Stimulated activated CD8-positive, alpha-beta memory T cell treated with anti-CD3 and anti-CD28 coated beads, Interleukin-4, amount 100 ng/mL, for 4 hours (primary cell): ENCODE measurements around the gene MID1.

Experiments used
- DNase-seq, 2 donors: peaks; one replicate each; pipeline ENCODE4 v3.0.0-alpha.2; 2020; ENCODE audit warnings: low read depth in 2 of 2, low spot score in 1 of 2

The MID1 gene

DNA sequence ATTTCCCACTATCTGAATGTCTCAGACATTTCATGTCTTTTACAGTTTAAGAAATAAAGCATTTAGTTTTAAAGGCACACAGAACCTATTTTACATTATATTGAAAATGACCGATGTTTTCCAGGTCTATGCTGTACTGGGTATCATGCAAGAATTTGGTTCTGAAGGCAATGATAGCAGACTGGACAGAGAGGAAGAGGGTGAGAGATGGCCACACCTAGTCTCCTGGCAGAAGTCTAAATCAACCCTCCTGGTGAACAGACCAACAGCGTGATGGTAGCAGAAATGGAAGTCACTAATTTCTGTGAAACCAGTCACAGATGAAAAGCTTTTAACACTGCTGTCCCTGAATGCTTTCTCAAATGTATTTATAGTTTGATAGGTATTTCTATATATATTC, 41.9 kb downstream of the MID1 start:
- DNase-seq = no peak

DNA sequence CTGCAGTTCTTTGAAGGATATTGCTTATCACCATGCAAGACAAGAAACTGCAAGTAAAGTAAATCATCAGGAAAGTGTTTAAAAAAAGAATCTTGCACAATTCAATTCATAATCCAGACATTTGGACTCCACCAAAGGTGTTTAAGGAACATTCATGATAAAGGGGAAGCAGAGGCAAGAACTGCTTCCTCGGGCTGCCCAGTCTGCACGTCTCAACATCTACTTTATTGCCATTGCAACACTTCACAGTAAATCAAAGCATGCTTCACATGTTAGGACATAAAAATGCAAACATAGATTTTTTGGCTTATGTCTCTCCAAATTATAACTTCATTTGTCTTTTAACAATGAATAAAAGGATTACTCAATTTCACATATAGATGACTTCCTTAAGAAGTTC, 42.5 kb downstream of the MID1 start:
- DNase-seq = no peak

DNA sequence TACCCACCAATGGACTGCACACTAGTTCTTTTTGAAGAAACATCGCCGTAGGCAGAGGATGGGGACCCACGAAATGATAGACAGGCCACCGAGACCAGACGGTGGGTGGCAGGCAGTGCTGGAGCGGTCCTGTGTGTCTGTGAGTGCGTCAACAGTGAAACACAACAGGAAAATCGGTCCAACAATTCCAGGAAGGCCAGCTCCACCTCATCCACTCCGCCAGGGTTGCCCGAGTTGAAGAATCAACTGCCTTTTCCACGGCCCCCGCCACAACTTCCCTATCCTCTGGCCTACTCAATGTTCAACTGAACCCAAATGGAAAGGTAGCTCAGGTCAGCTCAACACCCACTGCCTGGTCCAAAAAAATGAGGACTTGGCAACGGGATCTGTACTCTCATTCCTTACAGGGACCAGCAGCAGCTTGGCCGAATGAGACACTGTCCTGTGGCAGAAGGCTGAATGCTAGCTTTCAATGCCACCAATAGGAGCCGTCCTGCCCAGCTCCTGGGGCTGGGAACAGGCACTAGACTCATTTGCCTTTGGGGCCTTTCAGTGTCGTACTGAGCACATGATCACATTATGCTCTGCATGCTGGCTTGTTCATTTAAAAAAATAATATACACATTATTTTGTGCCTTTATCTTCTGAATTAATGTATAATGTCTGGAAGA, 43.5 kb downstream of the MID1 start:
- DNase-seq = no peak

DNA sequence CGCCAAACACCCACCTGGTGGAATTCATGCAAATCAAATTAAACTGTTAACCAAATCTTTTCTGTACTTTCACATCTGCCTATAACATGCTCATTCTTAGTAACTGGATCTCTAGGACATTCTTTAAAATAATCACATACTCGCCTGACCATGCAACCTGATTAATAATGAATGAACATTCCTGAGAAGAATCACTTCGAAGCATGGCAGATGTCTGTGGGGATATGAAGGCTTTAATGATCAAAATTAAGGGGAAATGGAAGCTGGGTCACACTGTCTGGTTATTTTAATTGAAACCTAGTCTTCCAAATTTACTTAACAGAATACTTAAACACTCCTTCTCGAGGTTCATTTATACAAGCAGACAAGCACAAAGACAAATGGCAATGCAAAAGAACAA, 44.2 kb downstream of the MID1 start:
- no peak for DNase-seq

DNA sequence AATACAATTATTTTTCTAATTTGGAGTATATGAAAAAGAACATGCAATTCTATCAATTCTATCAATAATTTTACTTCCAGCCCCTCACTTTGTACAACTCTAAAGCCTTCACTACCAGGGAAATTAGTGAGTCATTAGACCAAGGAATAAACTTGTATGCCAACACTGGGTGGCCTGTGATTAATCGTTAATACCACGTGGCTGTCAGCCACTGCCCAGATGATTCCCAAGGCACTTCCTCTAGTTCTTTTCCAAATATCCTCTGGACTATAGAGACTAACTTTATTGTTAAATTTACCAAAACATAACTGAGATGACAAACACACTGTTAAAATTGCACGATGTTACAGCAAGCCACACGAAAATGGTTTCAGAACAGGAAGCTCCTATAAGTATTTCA, 45.7 kb downstream of the MID1 start:
- DNase-seq = no peak

DNA sequence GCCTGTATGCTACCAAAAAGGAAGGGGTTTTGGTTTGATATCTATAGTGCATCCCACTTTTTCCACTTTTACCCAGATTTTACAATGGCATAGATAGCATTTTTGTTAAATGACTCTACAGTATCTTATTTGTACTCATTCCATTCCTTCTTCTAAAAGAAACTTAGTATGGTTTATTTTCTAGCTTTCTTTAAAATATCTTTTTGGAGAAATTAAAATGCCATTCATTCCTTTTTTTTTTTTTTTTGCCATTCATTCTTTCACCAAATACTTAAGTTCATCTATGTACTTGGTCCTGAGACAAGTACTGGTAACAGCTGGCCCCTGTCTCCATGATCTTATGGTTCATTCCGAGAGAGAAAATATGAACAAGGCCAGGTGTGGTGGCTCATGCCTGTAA, 49.1 kb downstream of the MID1 start:
- DNase-seq = no peak

DNA sequence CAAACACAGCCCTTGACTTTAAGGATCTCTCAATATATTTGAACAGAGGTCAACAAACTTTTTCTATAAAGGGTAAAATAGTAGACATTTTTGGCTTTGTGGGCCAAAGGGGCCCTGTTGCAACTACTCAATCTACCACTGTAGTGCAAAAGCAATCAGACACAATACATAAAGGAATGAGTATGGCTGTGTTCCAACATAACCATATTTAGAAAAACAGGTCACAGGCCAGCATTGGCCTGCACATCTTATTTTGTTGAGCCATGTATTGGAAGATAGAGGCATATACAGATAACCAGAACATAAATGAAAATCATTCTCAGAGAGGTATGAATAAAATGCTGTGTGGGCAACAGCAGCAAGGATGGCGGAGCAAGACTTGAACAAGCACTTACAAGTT, 49.8 kb downstream of the MID1 start:
- DNase-seq = no peak

DNA sequence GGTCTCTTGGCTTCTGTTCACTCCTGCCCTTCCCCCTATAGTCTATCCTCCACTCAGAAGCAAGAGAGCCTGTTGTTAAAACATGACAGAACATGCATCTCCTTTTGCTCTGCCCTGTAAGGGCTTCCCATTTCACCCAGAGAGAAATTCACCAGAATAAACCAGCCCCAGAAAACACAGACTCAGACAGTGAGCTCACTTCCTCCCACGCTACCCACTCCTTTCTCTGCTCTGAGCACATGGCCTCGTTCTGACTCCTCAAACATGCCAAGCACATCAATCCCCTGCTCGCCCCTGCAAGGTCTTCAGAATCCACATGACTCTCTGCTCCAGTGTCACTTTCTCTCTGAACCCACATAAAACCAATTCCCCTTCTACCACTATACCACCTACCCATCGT, 50.4 kb downstream of the MID1 start:
- DNase-seq = no peak

DNA sequence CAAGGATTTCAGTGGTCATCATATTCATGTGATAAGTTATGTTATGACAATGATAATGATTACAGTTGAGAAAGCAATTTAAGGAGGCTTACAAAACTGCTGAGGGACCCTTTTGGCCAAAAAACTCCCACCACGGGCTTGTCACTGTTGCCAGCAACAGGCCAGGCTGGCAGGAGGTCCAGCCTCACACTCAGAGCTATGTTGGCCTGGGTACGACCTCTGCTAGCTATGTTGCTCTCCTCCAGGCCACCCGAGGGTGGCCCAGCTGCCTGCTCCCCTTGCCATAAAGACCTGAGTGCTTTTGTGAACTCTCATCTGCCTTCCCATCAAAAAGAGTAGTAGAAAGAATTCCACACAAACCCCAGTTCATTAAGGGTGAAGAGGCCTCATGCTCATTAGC, 52.0 kb downstream of the MID1 start:
- DNase-seq = no peak

DNA sequence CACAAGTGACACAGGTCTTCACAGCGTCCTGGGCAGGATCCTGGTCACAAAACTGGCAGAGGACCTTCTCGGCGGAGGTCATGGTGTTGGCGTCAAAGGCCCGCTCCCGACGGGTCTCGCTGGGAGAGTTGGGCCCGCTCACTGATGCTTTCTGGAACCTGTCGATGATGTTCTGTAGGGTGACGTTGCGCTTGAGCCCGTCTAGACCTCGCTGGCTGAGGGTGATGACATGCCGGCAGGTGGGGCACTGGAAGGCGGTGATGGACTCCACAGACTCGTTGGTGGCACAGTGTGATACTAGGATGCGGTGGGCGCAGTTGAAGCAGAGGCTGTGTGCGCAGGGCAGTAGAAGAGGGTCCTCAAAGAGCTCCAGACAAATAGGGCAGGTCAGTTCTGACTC, 53.2 kb downstream of the MID1 start:
- no peak for DNase-seq

DNA sequence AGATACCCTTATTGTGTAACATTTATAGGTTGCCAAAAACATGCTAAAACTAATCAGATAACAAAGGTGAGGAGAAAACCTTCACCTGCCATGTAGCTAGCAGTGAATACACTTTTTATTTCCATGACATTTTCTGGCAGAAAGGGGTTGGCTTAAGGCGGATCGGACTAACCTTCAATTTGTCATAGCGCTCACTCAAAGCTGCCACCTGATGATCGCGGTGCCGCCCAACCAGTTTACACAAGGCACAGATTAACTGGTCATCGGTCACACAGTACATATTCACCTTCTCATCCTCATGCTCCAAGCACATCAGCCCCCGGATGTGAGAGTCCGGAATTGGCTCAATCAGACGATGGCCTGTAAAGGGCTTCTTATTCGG, 53.7 kb downstream of the MID1 start:
- no peak for DNase-seq

DNA sequence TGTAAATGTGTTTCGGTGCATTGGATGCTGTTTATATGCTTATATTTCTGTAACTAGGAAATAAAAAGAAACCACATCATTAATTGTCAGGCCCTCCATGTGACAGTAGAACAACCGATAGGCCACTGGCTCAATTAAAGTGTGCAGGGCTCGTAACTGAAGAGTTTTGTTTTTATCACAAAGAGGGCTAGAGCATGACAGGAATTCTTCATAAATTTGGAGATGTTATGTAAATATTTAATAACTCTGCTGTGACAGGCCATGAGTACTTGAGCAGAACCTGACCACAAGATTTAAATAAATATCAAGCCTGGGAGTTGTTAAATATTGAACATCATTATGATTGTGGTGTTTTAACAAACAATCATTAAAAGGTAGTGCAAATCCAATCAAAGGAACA, 55.9 kb downstream of the MID1 start:
- DNase-seq = no peak

DNA sequence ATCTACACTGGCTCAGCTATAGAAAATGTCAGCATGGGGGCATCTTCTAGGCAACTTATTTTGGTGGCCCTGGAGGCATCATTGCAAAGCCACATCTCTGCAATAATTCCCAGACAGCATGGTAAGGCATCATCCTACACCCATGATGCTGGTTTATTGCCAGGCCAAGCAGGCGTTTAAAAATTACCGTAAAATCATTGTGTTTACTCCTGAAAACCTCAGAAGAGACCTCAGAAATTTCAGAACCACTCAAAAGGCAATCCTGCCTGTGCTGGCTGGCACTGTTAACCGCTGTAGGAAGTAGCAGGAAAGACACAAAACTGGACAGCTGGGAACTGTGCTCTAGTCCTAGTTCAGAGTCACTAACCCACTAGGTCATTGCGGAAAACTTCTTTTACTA, 63.2 kb downstream of the MID1 start:
- DNase-seq = no peak

DNA sequence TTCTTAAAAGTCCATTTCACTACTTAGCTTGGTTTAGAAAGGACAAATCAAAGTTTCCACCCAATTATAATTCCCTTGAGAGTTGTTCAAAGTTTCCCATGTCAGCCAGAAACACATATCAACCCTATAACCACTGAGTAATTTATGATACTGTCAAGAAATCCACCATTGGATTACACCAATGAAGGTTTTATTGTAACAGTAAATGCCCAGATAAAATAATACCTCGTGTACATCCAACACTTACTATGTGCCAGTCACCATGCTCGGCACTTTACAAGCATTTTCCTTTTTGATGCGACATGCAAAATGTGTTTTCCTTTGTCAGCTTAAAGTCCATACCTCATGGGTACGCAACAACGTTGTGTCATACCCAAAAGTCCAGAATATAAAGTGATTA, 64.0 kb downstream of the MID1 start:
- DNase-seq = no peak

DNA sequence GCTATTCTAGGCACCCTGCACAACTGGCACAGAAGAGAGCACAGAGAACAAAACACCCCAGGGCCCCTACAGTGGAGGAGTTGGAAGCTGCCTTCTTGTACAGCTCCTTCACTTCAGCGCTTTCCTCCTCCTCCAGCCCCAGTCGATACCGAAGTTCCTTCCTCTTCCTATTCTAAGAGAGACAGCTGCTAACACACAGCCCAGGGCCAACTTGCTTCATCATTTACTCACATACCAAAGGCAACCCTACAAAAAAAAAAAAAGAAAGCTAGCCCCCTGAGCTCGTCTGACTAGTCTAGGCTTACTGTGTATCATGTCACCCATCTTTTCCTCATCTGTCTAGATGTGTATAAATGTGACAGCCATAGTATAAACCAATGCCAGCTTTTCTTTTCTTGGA, 64.5 kb downstream of the MID1 start:
- DNase-seq = no peak

DNA sequence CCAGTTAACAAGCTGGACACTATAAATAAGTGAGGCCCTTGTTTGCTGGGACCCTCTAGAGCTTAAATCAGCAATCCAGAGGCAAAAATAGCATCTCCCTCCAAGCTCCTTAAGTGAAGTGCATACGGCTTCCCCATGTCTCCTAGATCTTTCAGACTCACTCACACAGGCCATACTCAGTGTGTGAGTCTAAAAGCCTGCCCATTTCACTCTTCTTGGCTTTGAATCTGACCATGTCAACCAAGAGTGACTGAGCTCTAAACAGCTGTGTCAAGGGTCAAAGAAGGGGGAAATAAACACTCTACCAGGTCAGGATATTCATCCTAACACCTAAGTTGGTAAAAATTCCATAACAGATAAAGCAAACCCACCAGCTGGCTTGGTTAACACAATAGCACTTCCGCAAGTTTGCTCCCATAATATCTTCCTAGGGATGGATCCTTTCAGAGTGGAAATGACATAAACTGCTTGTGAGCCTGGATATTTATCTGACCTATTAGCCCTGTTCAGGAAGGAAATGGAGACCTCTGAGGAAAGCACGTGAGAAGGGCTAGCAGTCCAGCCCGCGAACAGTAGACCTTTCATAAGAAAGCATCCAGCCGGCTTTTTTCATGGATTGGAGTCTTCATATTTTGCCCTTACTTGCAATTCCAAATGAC, 65.6 kb downstream of the MID1 start:
- no peak for DNase-seq

DNA sequence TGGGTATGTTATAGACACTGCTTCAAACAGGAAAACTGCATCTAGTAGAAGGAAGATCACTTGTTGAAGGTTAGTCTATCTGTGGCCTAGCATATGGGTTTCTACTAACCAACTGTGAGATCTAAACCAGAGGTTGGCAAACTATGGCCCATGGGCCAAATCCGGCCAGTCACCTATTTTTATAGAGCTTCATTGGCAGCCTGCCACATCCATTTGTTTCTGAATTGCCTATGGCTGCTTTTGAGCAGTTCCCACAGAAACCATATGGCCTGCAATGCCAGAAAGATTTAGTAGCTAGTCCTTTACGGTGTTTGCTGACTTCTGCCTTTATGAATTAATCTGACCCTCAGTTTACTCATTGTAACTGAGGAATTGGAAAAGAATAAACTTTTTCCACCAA, 71.1 kb downstream of the MID1 start:
- no peak for DNase-seq

DNA sequence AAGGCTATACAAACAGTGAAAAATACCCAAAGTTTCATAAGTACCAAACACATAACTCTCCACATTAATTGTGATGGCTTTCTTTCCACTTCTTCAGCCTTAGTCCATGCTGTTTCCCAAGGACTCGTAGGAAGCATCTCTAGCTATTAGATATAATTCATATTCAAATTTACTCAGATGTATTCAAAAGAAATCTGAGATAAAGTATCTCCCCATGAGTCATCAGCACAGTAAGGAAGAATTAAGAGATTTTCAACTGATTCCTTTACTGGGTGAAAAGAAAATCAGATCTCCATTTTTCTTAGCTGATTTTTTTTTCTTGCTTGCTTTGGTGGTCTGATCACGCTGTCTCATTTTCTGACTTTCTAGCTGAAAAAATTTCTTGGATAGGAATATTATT, 71.7 kb downstream of the MID1 start:
- no peak for DNase-seq

DNA sequence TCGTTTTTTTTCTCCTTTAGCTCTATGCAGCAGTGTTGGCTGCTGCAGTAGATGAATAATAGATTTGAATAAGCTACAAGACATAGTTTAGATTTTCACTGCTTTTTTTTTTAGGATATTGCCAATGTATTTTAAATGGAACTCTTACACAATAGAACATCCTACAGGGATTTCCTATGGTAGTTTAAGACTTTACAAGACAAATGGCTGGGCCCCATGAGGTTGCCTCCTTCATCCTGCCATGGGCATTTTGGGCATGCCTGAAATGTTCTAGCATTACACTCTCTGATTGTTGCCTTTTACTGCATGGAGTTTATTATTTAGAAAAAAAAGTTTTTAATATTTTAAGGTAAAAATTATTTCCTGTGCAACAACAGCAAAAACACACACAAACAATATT, 74.5 kb downstream of the MID1 start:
- no peak for DNase-seq

DNA sequence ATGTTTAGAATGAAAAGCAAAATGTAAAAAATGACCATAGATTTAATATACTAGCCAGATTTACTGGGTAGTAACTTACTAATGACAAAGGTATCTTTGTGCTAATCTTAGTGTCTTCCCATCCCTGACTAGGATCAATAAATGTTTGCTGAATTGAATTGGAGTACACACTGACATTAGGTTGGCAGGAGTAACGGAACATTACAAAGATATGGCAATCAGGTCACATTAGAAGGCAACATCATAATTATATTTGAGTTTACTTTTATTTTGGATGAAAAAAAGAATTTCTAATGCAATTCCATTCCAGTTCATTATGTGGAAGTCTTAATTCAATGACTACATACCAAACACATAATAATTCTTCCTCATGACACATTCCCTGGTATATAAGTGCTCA, 77.8 kb downstream of the MID1 start:
- no peak for DNase-seq

DNA sequence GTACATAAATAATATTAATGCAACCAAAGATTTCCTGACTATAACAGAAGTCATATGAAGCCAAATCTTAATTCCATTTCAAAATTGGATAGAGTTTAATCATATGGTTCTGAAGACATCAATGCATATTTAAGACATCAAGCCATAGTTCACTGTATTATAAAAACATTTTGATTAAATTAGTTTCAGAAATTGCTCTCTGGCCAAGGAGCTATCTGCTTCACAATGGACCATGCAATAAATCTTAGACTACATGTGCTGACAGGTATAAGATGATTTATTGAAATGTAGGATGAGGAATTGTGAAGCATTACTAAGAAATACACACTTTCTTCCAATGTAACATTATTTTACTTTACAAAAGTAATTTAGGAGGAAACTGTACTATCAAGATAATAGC, 81.6 kb downstream of the MID1 start:
- DNase-seq = no peak

DNA sequence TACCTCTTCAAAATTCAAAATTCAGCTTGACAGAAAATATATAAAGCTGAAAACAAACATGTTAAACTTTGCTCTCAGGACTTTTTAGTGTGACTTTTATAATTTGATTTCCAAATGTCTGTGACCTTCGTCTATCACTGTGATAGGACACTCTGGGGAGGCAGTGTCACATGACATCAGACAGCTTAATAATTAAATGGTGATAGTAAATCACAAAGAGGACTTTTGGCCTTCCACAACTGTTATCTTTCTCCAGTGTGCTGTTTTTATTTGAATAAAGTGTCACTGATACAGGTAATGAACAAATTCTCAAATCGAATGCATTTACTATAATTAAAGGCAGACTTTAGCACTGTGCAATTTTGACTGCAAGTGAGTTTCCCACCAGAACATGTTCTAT, 83.1 kb downstream of the MID1 start:
- DNase-seq = no peak

DNA sequence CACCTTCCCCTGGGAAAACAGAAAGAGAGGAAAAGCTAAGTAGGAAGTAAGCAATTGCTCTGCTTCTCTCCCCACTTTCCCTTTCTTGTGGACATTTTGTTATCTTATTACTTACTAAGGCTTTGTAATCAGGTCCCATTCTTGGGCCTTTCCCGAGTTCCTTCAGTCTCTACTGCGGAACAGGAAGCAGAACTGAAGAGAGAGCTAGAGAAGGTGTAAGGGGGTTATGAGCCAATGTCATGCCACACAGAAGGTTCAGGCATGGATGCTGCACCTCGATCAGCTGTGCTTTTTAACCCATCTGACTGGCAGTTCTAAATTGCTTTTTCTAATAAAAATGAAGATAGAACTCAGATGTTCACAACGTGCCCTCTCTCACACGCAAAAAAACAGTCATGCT, 83.6 kb downstream of the MID1 start:
- no peak for DNase-seq
